DMS 273 treated with DMSO at 0.1 percent for 48 hours (cell line): ENCODE data around the gene CCDC30.
"Not testable (repeated sequence)": the region's sequence is repeated elsewhere in the genome, so short reads cannot be mapped to it uniquely, and the experiment has no call there.

Source experiments
- DNase-seq: peaks from one replicate; lab custom pipeline; 2025; lab: John Stamatoyannopoulos, UW

CCDC30 gene

DNA sequence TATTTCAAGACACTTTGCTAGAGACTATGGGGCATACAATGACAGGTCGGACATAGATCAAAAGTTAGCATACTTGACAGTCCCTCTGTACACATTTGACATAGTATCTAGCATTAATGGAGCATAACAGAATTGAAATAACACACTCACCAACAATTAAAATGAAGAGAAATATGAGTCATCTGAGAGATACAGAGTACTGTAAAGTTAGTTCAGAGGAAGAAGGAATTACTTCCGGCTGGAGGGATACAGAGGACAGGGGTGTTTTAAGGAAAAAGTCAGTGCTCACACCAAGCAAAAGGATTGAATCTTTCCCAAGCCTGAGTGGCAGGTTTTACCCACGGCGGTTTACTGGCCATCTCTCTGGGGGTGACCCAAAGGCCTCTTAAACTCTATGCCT is 9.7 kb upstream of the CCDC30 start:
- no peak for DNase-seq

GRCh38 chr1:42454403-42454802 is 8.7 kb upstream of the CCDC30 start:
- no peak for DNase-seq

- DNase-seq = peak; percentile 76
These were observed 6.9 kb upstream of the CCDC30 start, which contains the start of the genes PPCS and ZMYND12 for GRCh38 chr1:42456010-42456753. Gene PPCS, plus strand, starts transcription at chr1:42456543. Its CDS starts 23 bp downstream, at chr1:42456566. Gene ZMYND12, minus strand, starts transcription at chr1:42456022. Its CDS starts 25 bp downstream, at chr1:42455997.

GRCh38 chr1:42456754-42457089 is 6.4 kb upstream of the CCDC30 start:
- peak; percentile 31 for DNase-seq

DNA sequence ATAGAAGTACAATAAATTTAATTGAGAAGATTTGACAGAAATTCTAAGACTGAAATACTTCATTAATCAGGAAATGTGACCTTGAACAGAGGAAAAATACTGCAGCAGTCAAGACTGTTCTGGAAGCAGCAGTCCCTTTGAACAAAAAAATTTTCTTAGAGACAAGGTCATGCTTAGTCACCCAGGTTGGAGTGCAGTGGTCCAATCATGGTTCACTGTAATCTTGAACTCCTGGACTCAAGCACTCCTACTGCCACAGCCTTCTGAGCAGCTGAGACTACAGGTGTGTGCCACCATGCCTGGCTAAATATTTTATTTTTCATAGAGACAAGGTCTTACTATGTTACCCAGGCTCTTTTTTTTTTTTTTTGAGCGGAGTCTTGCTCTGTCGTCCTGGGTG is 1.9 kb upstream of the CCDC30 start:
- DNase-seq = no peak

DNA sequence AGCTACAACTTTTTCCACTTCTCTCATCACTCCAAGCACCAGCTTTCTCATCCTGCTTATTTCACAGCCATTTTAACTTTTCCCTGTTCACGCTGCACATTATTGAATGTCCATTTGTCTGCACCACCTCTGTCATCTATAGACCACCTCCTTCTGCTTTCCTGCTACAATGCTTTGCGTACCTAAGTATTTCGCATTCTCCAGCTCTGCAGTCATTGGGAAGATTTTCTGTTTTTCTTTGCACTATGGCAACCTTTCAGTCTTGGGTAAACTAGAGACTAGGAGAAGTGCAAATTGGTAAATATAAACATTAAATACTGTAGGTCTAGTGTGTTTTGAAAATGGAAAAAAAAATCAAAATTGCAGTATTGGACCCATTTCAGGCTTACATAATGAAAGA is 835 bp downstream of the CCDC30 start:
- DNase-seq = no peak

GRCh38 chr1:42466030-42466429 is 2.9 kb downstream of the CCDC30 start:
- no peak for DNase-seq

DNA sequence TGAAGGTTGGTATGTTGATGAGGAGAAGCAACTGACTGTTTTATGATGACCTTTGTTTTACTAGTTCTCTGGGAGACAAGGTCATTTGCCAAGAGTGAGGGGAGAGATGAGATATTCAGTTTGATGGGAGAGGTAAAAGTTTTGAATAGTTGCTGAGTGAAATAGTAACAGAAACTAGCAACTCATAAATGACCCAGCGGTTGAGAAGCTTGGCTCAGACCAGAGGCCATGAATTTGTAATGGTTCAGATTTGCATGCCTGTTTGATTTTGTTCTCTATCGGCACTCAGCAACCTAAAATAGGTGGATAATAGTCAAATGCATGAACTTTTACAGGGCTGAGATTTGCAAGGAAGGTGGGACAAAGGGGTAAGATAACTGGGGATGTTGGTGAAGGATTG is 6.6 kb downstream of the CCDC30 start:
- no peak for DNase-seq

DNA sequence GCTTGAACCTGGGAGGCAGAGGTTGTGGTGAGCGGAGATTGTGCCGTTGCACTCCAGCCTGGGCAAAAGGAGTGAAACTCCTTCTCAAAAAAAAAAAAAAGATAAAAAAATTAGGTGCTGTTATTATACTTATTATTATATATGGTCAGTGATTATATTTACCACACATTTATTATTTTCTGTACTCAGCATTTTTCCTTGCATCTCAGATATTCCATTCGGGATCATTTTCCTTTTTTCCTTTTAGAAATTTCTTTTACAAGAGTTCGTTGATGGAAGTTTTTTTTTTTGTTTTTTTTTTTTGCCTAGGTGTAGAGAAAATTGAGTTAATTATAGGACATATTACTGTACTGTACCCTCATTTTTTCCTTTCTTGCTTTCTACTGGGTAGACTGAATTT is 13.5 kb downstream of the CCDC30 start:
- no peak for DNase-seq

- DNase-seq = not testable (repeated sequence)
These were observed 14.3 kb downstream of the CCDC30 start for GRCh38 chr1:42477354-42477753.

- DNase-seq = no peak
These were observed 14.7 kb downstream of the CCDC30 start for GRCh38 chr1:42477775-42478174.

DNA sequence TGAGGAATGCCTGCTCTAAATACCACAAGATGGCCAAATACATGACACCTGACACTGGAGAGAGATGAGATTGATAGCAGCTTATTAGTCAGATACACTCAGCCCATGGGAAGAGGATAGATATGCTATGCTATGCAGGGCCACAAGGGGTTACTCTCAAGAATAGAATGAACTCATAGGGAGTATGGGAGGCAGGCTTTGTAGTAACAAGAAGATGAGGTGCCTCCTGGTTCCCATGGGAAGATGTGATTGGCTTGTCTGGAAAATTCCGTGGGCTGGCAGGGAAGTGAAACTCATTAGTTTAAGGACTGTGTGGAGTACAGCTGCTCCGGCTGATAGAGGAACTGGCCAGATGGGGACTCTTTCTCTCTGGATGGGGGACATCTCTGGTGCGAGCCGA is 16.5 kb downstream of the CCDC30 start:
- DNase-seq = peak; percentile 78

DNA sequence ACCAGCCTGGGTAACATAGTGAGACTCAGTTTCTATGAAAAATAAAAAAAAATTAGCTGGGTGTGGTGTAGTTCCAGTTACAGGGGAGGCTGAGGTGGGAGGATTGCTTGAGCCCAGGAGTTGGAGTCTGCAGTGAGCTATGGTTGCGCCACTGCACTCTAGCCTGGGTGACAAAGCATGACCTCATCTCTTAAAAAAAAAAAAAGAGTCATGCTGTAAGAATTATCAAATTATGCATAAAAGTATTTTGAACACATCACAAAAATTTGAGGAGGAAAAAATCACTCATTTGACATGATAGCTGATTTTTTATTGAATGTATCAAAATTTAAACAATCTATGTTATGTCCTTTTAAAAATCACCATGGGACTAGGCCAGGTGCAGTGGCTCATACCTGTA is 17.8 kb downstream of the CCDC30 start:
- no peak for DNase-seq

- no peak for DNase-seq
These were observed 19.6 kb downstream of the CCDC30 start for GRCh38 chr1:42482635-42483153.

GRCh38 chr1:42484382-42484781 is 21.3 kb downstream of the CCDC30 start:
- peak; percentile 78 for DNase-seq

GRCh38 chr1:42490237-42490636 is 27.2 kb downstream of the CCDC30 start:
- no peak for DNase-seq

DNA sequence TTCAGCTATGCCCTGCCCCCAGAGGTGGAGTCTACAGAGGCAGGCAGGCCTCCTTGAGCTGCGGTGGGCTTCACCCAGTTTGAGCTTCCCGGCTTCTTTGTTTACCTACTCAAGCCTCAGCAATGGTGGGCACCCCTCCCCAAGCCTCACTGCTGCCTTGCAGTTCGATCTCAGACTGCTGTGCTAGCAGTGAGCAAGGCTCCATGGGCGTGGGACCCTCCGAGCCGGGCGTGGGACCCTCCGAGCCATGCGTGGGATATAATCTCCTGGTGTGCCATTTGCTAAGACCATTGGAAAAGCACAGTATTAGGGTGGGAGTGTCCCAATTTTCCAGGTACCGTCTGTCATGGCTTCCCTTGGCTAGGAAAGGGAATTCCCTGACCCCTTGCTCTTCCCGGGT is 38.9 kb downstream of the CCDC30 start:
- DNase-seq = not testable (repeated sequence)

DNA sequence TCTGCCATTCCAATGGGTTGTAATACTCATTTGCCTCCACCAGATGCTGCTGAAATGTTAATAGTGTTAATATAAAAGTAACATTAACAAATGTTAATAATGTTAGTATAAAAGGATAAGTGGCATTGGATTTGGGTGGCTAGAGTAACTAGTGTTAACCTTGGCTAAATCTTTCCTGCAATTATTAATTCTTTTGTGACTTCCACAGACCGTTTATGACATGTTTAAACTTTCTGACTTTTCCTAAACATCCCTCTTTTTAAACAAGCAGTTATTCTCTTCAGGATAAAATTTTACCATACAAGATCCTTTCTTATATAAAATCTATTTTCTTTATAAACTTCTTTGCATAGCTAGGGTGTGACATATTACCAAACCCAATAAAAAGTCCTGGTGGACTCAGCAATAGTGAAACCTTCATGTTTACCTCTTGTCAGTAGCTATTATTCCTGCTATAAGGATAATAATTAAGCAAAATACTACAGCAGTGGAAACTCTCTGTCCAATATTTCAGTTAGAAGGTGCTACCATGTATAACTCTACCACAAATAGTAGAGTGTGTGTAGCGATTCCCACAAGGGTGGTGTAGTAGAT is 41.5 kb downstream of the CCDC30 start:
- no peak for DNase-seq

DNA sequence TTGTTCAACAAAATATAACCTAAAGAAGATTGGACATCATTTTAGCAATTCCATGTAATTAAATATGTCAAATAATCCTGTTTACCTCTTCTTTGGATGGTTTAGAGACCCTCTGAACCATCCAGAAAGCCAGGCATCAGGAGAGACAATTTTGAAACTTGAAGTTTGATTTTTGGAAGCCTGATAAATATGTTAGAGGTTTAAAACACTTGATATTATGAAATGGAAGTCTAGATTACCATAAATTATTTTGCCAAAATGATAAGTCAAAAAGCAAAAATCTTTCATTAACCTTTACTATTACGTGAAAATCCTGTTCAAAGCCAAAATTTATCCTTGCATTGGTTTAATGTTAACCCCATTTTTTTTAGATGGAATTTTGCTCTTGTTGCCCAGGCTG is 43.5 kb downstream of the CCDC30 start:
- no peak for DNase-seq

DNA sequence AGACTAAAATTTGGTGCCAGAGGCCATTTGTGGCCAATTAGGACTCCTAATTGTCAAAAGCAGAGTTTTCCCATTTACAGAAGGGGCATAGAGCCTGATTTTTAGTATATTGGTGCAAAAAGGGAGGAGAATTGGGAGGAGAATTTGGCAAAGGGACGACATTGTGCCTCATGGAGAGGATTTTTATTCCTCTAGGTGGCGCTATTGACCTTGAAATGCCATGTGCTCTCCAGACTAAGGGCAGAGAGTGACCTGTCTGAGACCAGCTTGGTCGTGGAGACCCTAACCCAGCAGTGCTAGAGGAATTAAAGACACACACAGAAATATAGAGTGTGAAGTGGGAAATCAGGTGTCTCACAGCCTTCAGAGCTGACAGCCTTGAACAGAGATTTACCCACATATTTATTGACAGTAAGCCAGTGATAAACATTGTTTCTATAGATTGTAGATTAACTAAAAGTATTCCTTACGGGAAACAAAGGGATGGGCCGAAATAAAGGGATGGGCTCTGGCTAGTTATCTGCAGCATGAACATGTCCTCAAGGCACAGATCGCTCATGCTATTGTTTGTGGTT is 48.6 kb downstream of the CCDC30 start:
- not testable (repeated sequence) for DNase-seq

DNA sequence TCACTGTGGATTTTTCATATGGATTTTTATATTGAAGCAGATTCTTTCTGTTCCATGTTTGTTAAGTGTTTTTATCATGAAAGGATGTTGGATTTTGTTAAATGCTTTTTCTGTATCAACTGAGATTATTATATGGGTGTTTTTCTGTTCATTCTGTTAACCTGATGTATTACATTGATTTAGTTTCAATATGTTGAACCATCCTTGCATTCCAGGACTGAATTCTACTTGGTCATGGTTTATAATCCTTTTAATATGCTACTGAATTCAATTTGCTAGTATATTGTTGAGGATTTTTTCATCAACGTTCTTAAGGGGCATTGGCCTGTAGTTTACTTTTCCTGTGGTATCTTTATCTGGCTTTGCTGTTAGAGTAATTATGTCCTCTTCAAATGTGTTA is 55.8 kb downstream of the CCDC30 start:
- DNase-seq = no peak

- DNase-seq = no peak
These were observed 60.1 kb downstream of the CCDC30 start for GRCh38 chr1:42523171-42523570.

GRCh38 chr1:42524330-42524729 is 61.2 kb downstream of the CCDC30 start:
- no peak for DNase-seq
